ENCODE measurements around the gene NISCH. TPM values are rescaled to one million over a fixed set of nuclear protein-coding genes. Genes with fewer than 3 reads are reported as not detected.

The NISCH gene
- 50.3 and 57.0 TPM in 2 replicates for total RNA-seq

GRCh38 chr3:52455283-52456168, at the start of gene NISCH:
NISCH (plus strand) TSS chr3:52455604; CDS start chr3:52455642, 38 bp downstream.

DNA sequence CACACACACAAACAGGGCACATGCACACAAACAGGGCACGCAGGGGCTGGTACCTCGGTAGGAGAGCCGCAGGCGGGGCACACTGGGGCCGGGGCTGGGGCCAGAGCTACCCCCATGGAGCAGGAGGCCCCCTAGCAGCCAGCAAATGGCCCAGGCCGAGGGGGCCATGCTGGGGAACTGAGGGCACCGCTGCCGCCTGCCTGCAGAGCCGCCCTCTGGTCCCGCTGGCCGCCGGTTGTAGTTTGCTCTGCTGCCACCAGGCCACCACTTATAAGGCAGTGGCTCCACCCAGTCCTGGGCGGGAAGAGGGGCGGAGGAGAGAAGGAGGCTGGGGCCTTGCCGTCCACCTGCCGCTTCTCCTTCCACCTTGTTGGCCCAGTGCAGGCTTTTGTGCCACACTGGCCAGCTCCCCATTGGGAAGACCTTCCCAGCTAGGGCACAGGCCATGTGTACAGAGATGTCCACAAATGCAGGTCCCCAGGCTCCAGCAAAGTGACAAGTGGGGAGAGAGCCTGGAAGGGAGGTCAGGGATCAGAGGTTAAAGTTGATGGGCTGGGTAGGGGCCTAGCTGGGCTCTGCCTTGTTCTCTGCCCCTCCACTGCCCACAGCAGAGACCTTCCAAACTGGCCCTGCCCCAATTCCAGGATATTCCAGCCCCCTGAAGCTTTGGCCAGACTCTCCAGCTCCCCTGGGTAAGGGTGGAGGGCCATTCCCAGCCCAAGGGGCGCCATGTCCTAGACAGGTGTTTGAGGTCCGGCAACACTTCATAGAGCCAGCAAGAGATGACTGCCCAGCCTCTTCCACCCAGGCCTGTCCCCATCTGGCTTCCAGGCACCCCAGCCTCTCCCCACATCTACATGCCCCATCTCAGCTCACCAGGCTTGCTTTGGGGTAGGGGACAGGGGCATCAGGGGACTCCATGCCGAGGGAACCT, 10.3 kb upstream of the NISCH start, which contains the start of gene SEMA3G:
Gene SEMA3G, minus strand, starts transcription at position 244 of the 934 bp plus-strand sequence. Its CDS starts 76 bp downstream, at position 168.

DNA sequence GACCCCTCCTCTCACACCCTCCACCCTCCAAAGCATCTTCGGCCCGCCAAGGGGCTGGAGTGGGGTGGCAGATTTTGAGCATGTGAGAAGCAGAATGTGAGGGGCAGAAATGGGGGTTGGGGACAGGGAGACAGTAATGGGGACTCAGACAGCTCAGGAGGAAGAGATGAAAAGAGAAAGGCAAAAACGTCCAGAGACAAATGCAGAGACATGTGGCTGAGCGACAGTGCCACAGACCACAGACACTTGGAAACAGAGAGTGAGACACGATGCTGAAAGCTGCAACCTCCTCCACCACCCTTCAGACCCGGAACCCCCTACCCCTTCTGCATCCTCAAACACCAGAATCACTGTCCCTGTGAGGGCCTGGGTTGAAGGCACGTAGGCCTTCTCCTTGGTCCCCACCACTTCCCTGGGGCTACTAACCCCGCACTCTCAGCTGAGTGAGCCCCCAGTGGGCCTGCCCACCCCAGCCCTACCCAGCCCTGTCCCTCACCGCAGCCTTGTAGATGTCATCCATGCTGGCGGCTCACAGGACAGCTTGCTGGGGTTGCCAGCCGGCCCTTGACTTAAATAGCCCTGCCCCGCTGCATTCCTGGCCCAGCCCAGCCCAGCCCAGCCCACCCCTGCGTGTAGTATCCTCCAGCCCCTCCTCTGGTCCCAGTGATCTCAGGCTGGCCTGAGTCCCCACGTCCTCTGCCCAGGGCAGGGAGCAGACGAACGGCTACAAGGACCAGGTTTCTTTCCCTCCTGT, 1.7 kb upstream of the NISCH start, which contains the start of gene TNNC1:
Gene TNNC1, minus strand, starts transcription at position 546 of the 754 bp plus-strand sequence. Its CDS starts 26 bp downstream, at position 520.

GRCh38 chr3:52494886-52495495, 39.6 kb downstream of the NISCH start, which contains the start of gene STAB1:
STAB1 (plus strand) TSS chr3:52495338; CDS start chr3:52495414, 76 bp downstream.

GRCh38 chr3:52533623-52534280, 78.3 kb downstream of the NISCH start, which contains the start of gene NT5DC2:
NT5DC2 (minus strand) TSS chr3:52533857; CDS start chr3:52533737, 120 bp downstream.

DNA sequence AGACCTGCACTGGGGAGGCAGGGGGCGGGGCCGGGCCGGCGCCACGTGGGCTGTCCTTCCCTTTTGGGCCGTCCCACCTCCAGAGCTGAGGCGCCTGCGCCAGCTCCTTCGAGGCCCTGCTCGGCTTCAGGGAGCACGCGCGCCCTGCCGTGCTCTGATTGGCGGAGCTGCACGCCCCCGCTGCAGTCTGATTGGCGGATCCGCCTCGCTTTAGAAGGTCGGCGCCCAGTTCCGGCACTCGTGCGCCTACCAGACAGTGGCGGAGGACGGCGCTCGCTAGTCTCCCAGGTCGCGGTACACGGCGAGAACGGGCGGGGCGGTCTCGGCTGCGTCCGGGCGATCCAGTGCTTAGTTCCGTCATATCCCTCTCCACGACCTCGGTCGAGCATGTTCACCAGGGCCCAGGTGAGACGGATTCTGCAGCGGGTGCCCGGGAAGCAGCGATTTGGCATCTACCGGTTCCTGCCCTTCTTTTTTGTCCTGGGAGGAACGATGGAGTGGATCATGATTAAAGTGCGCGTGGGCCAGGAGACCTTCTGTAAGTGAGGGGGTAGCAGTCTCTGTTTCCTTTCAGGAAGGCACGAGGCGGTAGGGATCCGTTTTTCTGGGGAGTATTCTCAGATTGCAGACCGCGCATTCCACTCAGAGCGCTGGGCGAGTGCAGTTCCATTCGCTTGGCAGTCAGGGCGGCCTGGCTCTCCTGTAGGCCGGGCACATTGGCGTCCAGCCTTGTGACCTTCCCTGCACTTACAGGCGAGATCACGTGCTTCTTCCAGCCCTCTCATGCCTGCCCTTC, 81.2 kb downstream of the NISCH start, which contains the start of gene UQCC5:
Gene UQCC5, plus strand, starts transcription at position 237 of the 796 bp plus-strand sequence. Its CDS starts 151 bp downstream, at position 388.

Other genes starting within 250 kb of the NISCH start
- gene TLR9, start 230.0 kb upstream of the NISCH start, total RNA-seq: not detected in 2 replicates
- gene TWF2, start 216.4 kb upstream of the NISCH start, total RNA-seq: 137 and 179 TPM in 2 replicates
- gene PPM1M, start 209.8 kb upstream of the NISCH start, total RNA-seq: 19.5 and 27.4 TPM in 2 replicates
- gene WDR82, start 177.0 kb upstream of the NISCH start, total RNA-seq: 39.4 and 72.7 TPM in 2 replicates
- 15.5 and 16.4 TPM in 2 replicates for gene GLYCTK, start 167.8 kb upstream of the NISCH start, total RNA-seq
- gene DNAH1, start 139.3 kb upstream of the NISCH start, total RNA-seq: 7.0 and 7.7 TPM in 2 replicates
- 56.9 and 70.0 TPM in 2 replicates for gene BAP1, start 45.6 kb upstream of the NISCH start, total RNA-seq
- 2.8 and 6.2 TPM in 2 replicates for gene PHF7, start 44.9 kb upstream of the NISCH start, total RNA-seq
- under 0.01 TPM in 2 replicates for gene SEMA3G, start 10.5 kb upstream of the NISCH start, total RNA-seq
- gene TNNC1, start 1.6 kb upstream of the NISCH start, total RNA-seq: 2.0 TPM in 1 of 2 replicates, not detected in the other
- under 0.01 and 0.57 TPM in 2 replicates for gene STAB1, start 39.7 kb downstream of the NISCH start, total RNA-seq
- 57.3 and 68.6 TPM in 2 replicates for gene NT5DC2, start 78.3 kb downstream of the NISCH start, total RNA-seq
- gene UQCC5, start 81.0 kb downstream of the NISCH start, total RNA-seq: 0.88 and 7.3 TPM in 2 replicates
- gene PBRM1, start 230.3 kb downstream of the NISCH start, total RNA-seq: 86.4 and 93.6 TPM in 2 replicates
- gene GNL3, start 230.4 kb downstream of the NISCH start, total RNA-seq: 134 and 171 TPM in 2 replicates

Data from placental pericyte (primary cell).